Measurements from ENCODE around the gene ABCD1.
A peak's percentile ranks its signal among the peaks of the same experiment; 100 is the strongest.
"Not testable (repeated sequence)": the region's sequence is repeated elsewhere in the genome, so short reads cannot be mapped to it uniquely, and the experiment has no call there.

The ABCD1 gene

GRCh38 chrX:153724252-153725038 is at the start of gene ABCD1, which contains the start of gene BCAP31:
TSS of gene ABCD1 (plus strand) at chrX:153724856. CDS start at chrX:153725267, 411 bp downstream.
TSS of gene BCAP31 (minus strand) at chrX:153724387. CDS start at chrX:153723244, 1,143 bp downstream.
- peak in 1 of 2 experiments; percentile 36 for DNase-seq

GRCh38 chrX:153681175-153681574 is 43.5 kb upstream of the ABCD1 start:
- DNase-seq, result no peak

DNA sequence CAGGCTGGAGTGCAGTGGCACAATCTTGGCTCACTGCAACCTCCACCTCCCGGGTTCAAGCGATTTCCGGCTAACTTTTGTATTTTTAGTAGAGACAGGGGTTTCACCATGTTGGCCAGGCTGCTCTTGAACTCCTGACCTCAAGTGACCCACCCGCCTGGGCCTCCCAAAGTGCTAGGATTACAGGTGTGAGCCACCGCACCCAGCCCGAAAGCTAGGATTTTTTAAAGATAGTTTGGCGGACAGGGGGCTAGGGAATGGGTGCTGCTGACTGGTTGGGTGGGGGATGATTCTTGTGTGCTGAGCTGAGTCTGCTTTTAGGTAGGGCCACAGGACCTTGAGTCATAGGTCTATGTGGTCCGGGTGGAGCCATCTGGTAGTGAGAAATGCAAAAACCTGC is 41.2 kb upstream of the ABCD1 start:
- DNase-seq, result not testable (repeated sequence)

- no peak for DNase-seq
Measured at GRCh38 chrX:153684467-153685155, 40.0 kb upstream of the ABCD1 start.

- DNase-seq, result no peak
Measured at GRCh38 chrX:153685156-153685536, 39.5 kb upstream of the ABCD1 start.

DNA sequence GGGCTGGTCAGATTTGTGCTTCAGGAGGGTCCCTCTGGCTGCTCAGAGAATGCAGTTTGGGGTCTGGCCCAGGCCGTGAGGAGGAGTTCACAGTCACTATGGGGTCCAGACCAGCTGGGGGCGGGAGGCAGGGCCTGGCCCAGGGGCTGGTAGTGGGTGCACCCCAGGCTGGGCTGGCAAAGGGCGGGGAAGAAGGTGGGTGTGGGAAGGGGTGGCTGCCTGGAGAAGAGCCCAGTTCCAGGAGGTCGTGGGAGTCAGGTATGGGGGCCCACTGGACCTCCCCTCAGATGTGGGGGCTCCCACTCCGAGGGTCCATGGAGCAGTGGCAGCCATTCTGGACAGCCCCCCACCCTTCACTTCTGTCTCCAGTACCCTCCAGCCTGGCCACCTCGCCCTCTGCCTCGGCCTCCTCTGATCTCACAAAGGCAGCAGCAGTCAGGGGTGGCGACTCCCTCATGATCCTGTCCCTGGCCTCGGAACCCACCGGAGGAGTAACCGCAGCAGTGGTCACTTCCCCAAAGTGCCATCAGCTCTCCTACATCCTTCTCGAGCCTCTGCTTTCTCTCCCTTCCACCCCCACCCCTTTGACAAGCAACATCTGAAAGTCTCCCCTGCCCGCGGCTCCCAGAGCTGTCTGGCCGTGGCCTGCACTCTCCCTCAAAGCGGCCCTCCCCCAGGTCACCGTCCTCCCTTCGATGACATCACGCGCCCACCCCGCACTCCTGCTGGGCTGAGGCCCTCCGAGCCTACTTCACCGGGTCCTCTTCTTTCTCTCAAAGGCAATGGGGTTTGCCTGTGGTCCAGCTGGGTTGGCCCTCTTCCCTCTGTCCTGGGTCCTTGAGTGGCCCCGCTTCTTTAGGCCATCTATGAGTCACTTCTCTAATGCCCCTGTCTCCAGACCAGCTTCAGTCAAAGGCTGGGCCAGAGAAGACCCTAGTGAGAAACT is 38.6 kb upstream of the ABCD1 start:
- no peak for DNase-seq

- no peak for DNase-seq
Measured at GRCh38 chrX:153686711-153687110, 37.9 kb upstream of the ABCD1 start.

DNA sequence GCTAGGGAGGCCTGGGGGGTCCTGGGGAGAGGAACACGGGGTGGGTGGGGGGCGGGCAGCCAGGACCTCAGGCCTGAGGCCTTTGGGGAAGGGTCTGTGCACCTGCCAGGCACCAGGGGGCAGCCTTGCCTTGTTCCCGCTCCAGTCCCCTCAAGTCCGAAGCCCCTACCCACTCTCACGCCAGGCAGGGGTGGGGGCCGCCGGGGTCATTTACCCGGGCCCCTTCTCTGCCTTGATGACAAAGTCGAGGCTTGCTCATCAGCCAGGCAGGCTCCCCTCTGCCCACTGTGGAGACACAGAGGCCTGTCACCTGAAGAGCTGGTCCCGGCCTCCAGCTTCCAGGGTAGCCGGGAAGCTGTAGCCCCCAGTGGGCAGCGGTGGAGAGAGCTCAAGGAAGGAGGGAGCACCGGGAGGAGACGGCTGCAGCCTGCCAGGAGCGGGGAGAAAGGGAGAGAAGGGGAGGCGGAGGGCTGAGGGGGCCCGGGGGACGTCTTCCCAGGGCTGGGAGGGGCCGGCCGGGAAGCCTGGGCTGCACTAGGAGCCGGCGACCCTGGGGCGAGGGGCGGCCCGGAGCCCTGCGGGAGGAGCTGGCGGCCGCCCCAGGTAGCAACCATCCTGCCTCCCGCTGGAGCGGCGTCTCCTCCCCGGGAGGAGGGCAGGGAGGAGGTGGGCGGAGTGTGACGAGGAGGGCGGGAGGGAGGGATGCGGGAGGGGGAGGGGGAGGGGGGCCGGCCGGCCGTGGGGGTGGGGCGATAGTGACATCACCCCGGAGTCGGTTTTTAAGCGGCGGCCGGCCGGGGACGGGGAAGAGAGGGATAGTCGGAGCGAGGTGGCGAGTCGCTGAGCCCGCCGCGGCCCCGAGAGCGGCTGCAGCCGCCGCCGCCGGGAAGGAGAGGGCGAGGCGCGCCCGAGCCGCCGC is 37.3 kb upstream of the ABCD1 start, which contains the start of gene SLC6A8:
TSS of gene SLC6A8 (plus strand) at position 806 of the 919 bp plus-strand sequence. CDS start 649 bp downstream, outside the sequence.
- peak in 1 of 2 experiments; percentile 4 for DNase-seq

DNA sequence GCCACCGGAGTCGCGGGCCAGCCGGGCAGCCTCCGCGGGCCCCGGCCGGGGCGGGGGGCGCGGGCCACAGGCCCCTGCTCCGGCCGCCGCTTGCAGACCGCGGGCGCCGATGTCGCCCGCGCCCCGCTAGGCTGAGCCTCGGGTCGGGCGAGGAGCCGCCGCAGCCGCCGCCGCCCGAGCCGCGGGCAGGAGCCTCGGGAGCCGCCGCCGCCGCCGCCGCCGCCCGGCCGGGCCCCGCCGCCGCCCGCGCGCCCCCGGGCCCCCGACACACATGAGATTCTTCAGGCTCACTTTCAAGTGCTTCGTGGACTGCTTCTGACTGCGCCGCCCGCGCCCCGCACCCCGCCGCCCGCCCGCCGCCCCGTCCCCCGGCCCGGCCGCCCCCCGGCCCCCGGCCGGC is 36.6 kb upstream of the ABCD1 start:
- DNase-seq, result no peak

GRCh38 chrX:153688506-153688905 is 36.1 kb upstream of the ABCD1 start:
- no peak for DNase-seq

DNA sequence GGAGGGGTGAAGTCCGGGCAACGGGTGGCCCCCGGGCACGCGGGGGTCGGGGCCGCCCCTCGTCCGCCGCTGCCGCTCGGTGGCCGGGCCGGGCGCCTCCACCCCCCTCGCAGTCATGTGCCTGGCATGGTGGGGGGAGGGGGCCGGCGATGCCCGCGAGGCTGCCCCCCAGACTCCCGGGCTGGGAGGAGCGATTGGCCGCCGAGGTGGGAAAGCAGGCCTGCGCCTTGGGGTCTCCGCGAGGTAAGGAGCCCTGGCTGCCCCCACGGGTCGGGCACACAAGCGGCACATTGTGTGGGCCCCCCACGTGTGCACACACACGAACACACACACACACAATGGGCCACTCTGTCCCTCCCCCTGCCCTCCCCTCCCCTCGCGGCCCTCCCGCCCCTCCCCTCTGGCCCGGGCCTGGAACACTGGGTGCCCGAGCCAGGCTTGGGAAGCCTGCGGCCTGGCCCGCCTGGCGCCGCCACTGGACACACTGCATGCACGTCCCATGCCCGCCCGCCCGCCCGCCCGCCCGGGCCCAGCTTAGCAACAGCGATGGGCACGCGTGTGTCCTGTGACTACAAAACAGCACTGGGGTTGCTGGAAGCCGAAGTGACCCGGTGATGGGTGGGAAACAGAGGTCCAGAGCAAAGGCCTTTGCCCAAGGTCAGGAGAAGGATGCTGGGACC is 35.6 kb upstream of the ABCD1 start:
- no peak for DNase-seq

GRCh38 chrX:153689654-153690465 is 34.8 kb upstream of the ABCD1 start:
- DNase-seq, result no peak

GRCh38 chrX:153690466-153690865 is 34.2 kb upstream of the ABCD1 start:
- DNase-seq, result no peak

DNA sequence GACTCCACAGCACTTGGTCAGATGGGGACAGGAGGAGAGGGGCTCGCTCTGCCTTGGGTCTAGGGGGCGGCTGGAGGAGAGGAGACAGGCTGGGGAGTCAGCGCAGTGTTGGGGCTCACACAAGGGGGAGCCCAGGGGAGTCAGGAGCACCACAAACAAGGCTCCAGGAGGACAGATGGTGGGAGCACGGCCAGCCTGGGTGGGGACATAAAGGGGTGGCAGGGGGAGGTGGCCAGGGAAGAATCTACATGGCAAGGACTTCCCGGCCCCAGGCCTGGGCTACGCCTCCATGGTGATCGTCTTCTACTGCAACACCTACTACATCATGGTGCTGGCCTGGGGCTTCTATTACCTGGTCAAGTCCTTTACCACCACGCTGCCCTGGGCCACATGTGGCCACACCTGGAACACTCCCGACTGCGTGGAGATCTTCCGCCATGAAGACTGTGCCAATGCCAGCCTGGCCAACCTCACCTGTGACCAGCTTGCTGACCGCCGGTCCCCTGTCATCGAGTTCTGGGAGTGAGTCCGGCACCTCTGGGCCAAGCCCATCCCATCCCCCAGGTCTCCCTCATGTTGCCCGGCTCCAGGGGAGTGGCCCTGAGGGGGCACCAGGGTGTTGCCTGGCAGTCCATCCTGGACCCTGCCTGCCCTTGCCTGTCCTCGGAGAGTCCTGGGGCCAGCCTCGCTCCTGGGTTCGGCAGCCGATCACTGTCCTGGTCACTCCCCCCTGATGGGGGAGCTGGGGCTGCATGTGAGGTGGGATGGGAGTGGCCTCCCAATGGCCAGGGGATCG is 33.4 kb upstream of the ABCD1 start:
- DNase-seq, result not testable (repeated sequence)

DNA sequence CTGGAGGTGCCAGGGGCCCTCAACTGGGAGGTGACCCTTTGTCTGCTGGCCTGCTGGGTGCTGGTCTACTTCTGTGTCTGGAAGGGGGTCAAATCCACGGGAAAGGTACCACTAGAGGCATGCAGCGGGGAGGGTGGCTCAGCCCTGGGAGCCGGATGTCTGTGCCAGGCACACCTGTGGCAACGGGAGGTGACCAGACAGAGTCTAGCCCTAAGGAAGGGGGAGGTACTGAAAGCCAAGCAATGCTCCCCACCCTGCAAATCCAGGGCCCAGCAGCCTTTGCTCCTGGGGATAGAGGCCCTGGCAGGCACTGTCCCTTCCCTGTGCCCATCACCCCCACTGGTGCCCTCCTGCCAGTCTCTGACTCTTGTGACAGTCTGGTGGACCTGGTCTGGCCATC is 32.7 kb upstream of the ABCD1 start:
- no peak for DNase-seq

DNA sequence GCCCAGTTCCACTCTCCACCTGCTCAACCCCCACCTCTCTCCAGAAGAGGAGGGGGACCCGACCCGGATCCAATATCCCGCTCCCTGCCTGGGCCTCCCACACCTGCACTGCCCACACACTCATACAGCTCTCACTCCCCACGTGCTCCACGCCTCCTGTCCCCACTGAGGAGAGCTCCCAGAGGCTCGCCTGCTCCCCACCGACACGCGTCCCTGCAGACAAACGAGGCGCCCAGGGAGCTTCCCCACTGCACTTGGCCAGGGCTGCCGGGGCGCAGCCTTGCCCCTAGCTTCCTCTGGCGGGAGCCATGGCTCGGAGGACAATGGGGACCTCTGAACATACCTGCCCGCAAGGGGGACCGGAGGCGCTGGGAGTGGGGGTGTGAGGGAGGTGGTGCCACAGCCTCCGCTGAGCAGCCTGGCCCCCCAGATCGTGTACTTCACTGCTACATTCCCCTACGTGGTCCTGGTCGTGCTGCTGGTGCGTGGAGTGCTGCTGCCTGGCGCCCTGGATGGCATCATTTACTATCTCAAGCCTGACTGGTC is 32.0 kb upstream of the ABCD1 start:
- DNase-seq, result no peak

GRCh38 chrX:153693216-153694086 is 31.2 kb upstream of the ABCD1 start:
- no peak for DNase-seq

DNA sequence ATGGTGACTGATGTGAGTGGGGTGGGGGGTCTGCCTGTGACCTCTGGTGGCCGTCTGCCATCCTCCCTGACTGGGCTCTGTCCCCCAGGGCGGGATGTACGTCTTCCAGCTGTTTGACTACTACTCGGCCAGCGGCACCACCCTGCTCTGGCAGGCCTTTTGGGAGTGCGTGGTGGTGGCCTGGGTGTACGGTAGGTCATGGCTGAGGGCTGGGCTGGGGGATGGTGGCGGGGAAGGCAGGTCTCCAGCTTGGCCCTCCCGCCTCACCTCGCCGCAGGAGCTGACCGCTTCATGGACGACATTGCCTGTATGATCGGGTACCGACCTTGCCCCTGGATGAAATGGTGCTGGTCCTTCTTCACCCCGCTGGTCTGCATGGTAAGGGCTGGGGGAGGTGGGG is 30.4 kb upstream of the ABCD1 start:
- DNase-seq, result not testable (repeated sequence)

Measured in cerebellar nuclear complex (tissue), 1 donor.